Calu3 (cell line): Measurements from ENCODE around the gene RASGRP2. TPM values are rescaled to one million over a fixed set of nuclear protein-coding genes. Genes with fewer than 3 reads are reported as not detected.

Experiments
- BruUV-seq: library from RNA; stranded (reverse); fragments of 400-500 nt; replicated peaks from 2 replicates; lab custom pipeline; 2021; lab: Mats Ljungman, UMichigan
- CTCF ChIA-PET: fragments of 300-600 bp; sonication (Branson Sonifier 250); formaldehyde crosslinking; loops from one replicate; lab custom pipeline; 2022; ENCODE audit warnings: antibody characterized with exemption; lab: Charles Lee
- DNase-seq: peaks from one replicate; pipeline ENCODE4 v3.0.0; 2022
- H3K27ac Mint-ChIP-seq: one replicate; pipeline ENCODE4 v1.8.0; 2022; ENCODE audit warnings: mixed read lengths; ENCODE audit not compliant: unreplicated experiment
- H3K27me3 Mint-ChIP-seq: one replicate; pipeline ENCODE4 v1.8.0; 2022; ENCODE audit warnings: mixed read lengths; ENCODE audit not compliant: unreplicated experiment
- H3K36me3 Mint-ChIP-seq: one replicate; pipeline ENCODE4 v1.8.0; 2022; ENCODE audit warnings: mild to moderate bottlenecking, moderate library complexity, mixed read lengths; ENCODE audit not compliant: insufficient read depth, unreplicated experiment
- H3K4me1 Mint-ChIP-seq: one replicate; pipeline ENCODE4 v1.8.0; 2022; ENCODE audit warnings: mild to moderate bottlenecking, low read depth, mixed read lengths; ENCODE audit not compliant: unreplicated experiment
- H3K4me3 Mint-ChIP-seq: one replicate; pipeline ENCODE4 v1.8.0; 2022; ENCODE audit warnings: mild to moderate bottlenecking, low read depth, moderate library complexity, mixed read lengths; ENCODE audit not compliant: unreplicated experiment
- H3K9me3 Mint-ChIP-seq: one replicate; pipeline ENCODE4 v1.8.0; 2022; ENCODE audit warnings: low read depth, mixed read lengths; ENCODE audit not compliant: unreplicated experiment
- CTCF ChIP-seq: fragments of 200-600 bp; IDR thresholded peaks from one replicate; pipeline ENCODE4 v1.8.0; 2022; ENCODE audit warnings: antibody characterized with exemption; ENCODE audit not compliant: unreplicated experiment
- intact Hi-C: fragments of 100-400 bp; cut with micrococcal nuclease; formaldehyde crosslinking; loops from one replicate; pipeline ENCODE4 v1.10.0; 2022; ENCODE audit not compliant: unreplicated experiment
- total RNA-seq: library from RNA; stranded (reverse); gene quantifications from 2 replicates; pipeline ENCODE4 v1.2.3, GENCODE V29; 2022

Gene RASGRP2
- total RNA-seq, 1 experiment from 2014 or later = not detected

GRCh38 chr11:64752175-64752970, 8.4 kb upstream of the RASGRP2 start:
- CTCF ChIA-PET = no interaction called here
- H3K36me3 Mint-ChIP-seq = peaks cover 5% of the 10 kb centered on the region
- H3K27me3 Mint-ChIP-seq = peaks cover 11% of the 10 kb centered on the region
- DNase-seq = no peak
- intact Hi-C loops = no loop called here
- no peak overlapping the region for H3K4me3 Mint-ChIP-seq
- BruUV-seq = no TSS peak
- H3K27ac Mint-ChIP-seq = no peak overlapping the region
- H3K4me1 Mint-ChIP-seq = no peaks in the 10 kb centered on the region
- no peaks in the 10 kb centered on the region for H3K9me3 Mint-ChIP-seq
- TF ChIP-seq CTCF = no peak

GRCh38 chr11:64751580-64751979, 7.6 kb upstream of the RASGRP2 start:
- TF ChIP-seq CTCF = no peak
- Mint-ChIP-seq H3K36me3 (peaks cover 5% of the 10 kb centered on the region), H3K27me3 (peaks cover 13% of the 10 kb centered on the region), H3K4me1 (no peaks in the 10 kb centered on the region), H3K9me3 (no peaks in the 10 kb centered on the region), H3K4me3 (no peak overlapping the region), H3K27ac (no peak overlapping the region)
- no TSS peak for BruUV-seq
- no peak for DNase-seq
- intact Hi-C loops = no loop called here
- CTCF ChIA-PET = no interaction called here

GRCh38 chr11:64751136-64751535, 7.2 kb upstream of the RASGRP2 start:
- no peak for DNase-seq
- H3K9me3 Mint-ChIP-seq = no peaks in the 10 kb centered on the region
- no peak for TF ChIP-seq CTCF
- peaks cover 5% of the 10 kb centered on the region for H3K36me3 Mint-ChIP-seq
- H3K27ac Mint-ChIP-seq = no peak overlapping the region
- H3K4me1 Mint-ChIP-seq = no peaks in the 10 kb centered on the region
- intact Hi-C loops = no loop called here
- BruUV-seq = no TSS peak
- CTCF ChIA-PET = no interaction called here
- no peak overlapping the region for H3K4me3 Mint-ChIP-seq
- peaks cover 18% of the 10 kb centered on the region for H3K27me3 Mint-ChIP-seq

GRCh38 chr11:64750361-64751054, 6.6 kb upstream of the RASGRP2 start:
- CTCF ChIA-PET = no interaction called here
- no peaks in the 10 kb centered on the region for H3K4me1 Mint-ChIP-seq

More at GRCh38 chr11:64750361-64751054, 6.6 kb upstream of the RASGRP2 start:
- Mint-ChIP-seq H3K36me3 (peaks cover 5% of the 10 kb centered on the region), H3K27ac (no peak overlapping the region), H3K9me3 (no peaks in the 10 kb centered on the region), H3K4me3 (no peak overlapping the region), H3K27me3 (peaks cover 24% of the 10 kb centered on the region)
- intact Hi-C loops = no loop called here
- no TSS peak for BruUV-seq
- DNase-seq = no peak
- no peak for TF ChIP-seq CTCF
